Measurements from ENCODE around the gene HLA-DOA.

HLA-DOA gene

GRCh38 chr6:33008944-33009861 lies at the start of gene HLA-DOA:
Gene HLA-DOA (minus strand): TSS chr6:33009591.
- H3K4me3 ChIP-seq, result peak within 1 kb of the TSS; percentile 13 to 45 (median 17)

GRCh38 chr6:33057222-33058150 lies 48.1 kb upstream of the HLA-DOA start:
- Histone ChIP-seq H3K4me3 (no peak overlapping the region), H3K27ac (peak overlapping the region in 4 of 21 experiments; percentile 14 to 55 (median 32))

More at GRCh38 chr6:33008944-33009861, at the start of gene HLA-DOA:
- H3K27ac ChIP-seq, result peak within 1 kb of the TSS in 14 of 21 experiments; percentile 7 to 84 (median 54)

- Histone ChIP-seq H3K27ac (no peak overlapping the region), H3K4me3 (no peak overlapping the region)
These were observed 43.8 kb upstream of the HLA-DOA start for GRCh38 chr6:33053230-33053629.

GRCh38 chr6:33052627-33053026 lies 43.2 kb upstream of the HLA-DOA start:
- H3K27ac ChIP-seq, result no peak overlapping the region
- H3K4me3 ChIP-seq, result no peak overlapping the region

DNA sequence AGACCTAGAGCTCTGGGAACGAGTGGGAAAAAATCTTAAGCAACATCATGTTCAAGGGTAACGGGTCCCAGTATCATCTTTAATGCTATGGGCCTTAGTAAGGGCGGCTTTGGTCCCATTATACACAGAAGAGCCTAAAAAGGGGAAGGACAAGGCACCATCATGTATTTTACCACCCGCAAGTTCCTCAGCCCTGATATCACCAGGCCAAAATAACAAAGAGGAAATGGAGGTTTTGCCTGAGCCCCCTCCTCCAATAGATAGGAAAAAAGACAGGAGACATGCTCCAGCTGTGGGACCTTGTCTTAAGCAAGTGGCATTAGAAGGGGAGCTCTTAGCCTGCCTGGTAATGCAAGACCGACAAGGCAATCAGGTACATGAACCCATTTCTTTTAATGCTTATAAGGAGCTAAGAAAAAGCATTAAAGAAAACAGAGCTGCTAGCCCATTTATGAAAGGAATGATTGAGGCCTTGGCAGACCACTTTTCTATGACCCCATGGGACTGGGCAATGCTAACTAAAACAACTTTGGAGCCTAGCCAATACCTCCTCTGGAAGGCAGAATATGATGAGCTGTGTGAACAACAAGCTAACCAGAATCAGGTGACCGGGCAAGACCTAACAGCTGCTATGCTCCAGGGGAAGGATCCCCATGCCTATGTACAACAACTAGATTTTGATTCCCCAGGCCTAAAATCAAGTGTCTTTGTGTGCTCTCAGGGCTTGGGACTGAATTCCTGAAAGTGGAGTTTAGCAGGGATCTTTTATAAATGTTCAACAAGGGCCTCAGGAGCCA lies 40.8 kb upstream of the HLA-DOA start:
- Histone ChIP-seq H3K4me3 (no peak overlapping the region), H3K27ac (peak overlapping the region in 2 of 21 experiments; percentile 16 to 60)

- Histone ChIP-seq H3K27ac (no peak overlapping the region), H3K4me3 (no peak overlapping the region)
These were observed 40.1 kb upstream of the HLA-DOA start for GRCh38 chr6:33049323-33050013.

DNA sequence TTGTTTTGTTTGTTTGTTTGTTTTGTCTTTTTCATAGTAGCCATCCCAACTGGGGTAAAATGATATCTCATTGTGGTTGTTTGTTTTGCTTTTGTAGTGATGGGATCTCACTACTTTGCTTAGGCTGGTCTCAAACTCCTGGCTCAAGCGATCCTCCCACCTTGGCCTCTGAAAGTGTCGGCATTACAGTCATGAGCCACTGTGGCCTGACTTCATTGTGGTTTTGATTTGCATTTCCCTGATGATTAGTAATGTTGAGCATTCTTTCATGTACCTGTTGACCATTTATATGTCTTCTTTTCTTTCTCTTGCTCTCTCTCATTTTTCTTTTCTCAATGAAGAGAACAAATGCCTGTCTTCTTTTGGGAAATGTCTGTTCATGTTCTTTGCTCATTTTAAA lies 30.8 kb upstream of the HLA-DOA start:
- Histone ChIP-seq H3K4me3 (no peak overlapping the region), H3K27ac (no peak overlapping the region)

DNA sequence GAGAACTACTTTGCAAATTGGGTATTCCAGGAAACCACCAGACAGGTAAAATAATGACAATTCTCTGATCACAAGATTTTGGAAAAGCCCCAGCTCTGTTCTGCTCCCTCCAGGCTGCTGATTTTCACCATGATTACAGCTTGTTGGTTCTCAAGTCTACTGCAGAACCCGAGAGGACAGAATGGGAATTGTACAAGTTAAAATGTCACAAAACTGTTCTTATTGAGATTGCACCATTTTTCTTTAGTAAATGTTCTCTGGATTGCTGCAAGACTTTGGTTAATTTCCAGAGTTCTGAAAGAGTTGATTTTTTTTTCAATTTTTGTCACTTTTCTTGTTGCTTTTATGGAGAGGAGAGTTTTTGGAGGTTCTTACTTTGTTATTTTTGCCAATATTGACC lies 27.1 kb upstream of the HLA-DOA start:
- Histone ChIP-seq H3K27ac (no peak overlapping the region), H3K4me3 (no peak overlapping the region)

DNA sequence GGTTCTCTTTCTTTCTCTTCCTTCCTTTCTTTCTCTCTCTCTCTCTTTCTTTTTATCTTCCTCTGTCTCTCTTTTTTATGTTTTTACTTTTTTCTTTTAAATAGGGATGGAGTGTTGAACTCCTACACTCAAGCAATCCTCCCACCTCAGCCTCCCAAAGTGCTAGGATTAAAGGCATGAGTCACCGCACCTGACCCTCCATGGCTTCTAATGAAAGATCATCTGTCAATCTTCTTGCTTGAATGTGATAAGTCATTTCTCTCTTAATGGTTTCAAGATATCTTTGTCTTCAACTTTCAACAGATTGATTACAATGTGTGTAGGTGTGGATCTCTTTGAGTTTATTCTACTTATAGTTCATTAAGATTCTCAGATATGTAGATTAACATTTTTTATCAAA lies 25.2 kb upstream of the HLA-DOA start:
- no peak overlapping the region for H3K4me3 ChIP-seq
- no peak overlapping the region for H3K27ac ChIP-seq

- peak overlapping the region; percentile 11 to 93 (median 74) for H3K27ac ChIP-seq
- H3K4me3 ChIP-seq, result no peak overlapping the region
These were observed 20.9 kb upstream of the HLA-DOA start for GRCh38 chr6:33030245-33030644.

DNA sequence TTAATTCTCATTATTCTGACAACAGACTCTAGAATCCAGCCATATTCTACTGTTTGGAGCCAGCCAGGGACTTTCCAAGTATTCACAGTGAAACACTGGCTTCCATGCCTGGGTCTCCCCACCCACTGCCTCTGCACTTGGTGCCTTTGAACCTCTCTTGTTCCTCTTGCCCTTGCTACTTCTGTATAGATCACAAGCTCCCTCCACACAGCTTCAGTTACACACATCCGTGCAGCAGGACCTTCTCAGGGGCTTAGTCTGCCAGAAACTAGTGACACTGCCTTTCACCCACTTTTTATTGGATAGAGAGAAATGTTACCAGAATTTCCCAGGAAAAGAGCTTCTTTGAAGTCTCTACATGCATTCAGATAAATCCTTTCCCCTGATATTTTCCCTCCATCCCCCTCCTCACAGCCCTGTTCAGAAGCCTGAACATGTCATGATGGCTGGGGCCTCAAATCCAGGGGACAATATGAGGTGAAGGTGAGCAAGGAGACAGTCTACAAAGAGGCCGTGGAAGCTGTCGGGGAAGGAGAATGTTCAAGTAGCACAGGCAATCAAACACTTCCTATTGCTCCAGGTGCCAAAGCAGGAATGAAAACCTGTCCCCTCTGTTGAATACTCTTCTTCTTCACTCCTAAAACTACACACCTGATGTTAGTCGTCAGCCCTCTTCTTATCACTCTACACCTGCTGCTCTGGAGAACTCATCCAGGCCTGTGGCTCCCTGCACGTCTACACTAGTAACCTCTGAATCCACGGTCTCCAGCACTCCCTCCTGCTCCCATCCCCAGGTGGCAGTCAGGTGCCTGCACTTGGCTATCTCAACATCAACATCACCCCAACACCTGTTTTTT lies 20.2 kb upstream of the HLA-DOA start:
- peak overlapping the region; percentile 11 to 93 (median 74) for H3K27ac ChIP-seq

GRCh38 chr6:33028220-33028849 lies 18.9 kb upstream of the HLA-DOA start:
- Histone ChIP-seq H3K27ac (peak overlapping the region in 20 of 21 experiments; percentile 7 to 93 (median 74)), H3K4me3 (no peak overlapping the region)

More for the DNA sequence above, 20.2 kb upstream of the HLA-DOA start:
- no peak overlapping the region for H3K4me3 ChIP-seq

- H3K4me3 ChIP-seq, result no peak overlapping the region
- H3K27ac ChIP-seq, result no peak overlapping the region
These were observed 15.1 kb upstream of the HLA-DOA start for GRCh38 chr6:33024521-33024920.

- no peak overlapping the region for H3K27ac ChIP-seq
These were observed 14.1 kb upstream of the HLA-DOA start for GRCh38 chr6:33023536-33023935.

GRCh38 chr6:33021917-33022316 lies 12.5 kb upstream of the HLA-DOA start:
- Histone ChIP-seq H3K27ac (peak overlapping the region in 2 of 21 experiments; percentile 22 to 27), H3K4me3 (no peak overlapping the region)

More at GRCh38 chr6:33023536-33023935, 14.1 kb upstream of the HLA-DOA start:
- H3K4me3 ChIP-seq, result no peak overlapping the region

- Histone ChIP-seq H3K4me3 (no peak overlapping the region), H3K27ac (peak overlapping the region in 20 of 21 experiments; percentile 57 to 90 (median 80))
These were observed 10.0 kb upstream of the HLA-DOA start for GRCh38 chr6:33019372-33019771.

- H3K27ac ChIP-seq, result peak overlapping the region in 19 of 21 experiments; percentile 57 to 90 (median 81)
These were observed 9.5 kb upstream of the HLA-DOA start for GRCh38 chr6:33018904-33019303.

More at GRCh38 chr6:33018904-33019303, 9.5 kb upstream of the HLA-DOA start:
- H3K4me3 ChIP-seq, result peak overlapping the region in 1 of 7 experiments; percentile 10

Measured in skin epidermis (tissue), 12 donors.